Measurements from ENCODE around the gene WHRN. TPM values are rescaled to one million over a fixed set of nuclear protein-coding genes. Genes with fewer than 3 reads are reported as not detected.

Gene WHRN
- total and polyA plus RNA-seq, 9 of the 15 experiments (the other 6 are each of a cell fraction or from before 2014, with no cell fraction given): 0.31 to 14.1 (median 3.0) TPM

DNA sequence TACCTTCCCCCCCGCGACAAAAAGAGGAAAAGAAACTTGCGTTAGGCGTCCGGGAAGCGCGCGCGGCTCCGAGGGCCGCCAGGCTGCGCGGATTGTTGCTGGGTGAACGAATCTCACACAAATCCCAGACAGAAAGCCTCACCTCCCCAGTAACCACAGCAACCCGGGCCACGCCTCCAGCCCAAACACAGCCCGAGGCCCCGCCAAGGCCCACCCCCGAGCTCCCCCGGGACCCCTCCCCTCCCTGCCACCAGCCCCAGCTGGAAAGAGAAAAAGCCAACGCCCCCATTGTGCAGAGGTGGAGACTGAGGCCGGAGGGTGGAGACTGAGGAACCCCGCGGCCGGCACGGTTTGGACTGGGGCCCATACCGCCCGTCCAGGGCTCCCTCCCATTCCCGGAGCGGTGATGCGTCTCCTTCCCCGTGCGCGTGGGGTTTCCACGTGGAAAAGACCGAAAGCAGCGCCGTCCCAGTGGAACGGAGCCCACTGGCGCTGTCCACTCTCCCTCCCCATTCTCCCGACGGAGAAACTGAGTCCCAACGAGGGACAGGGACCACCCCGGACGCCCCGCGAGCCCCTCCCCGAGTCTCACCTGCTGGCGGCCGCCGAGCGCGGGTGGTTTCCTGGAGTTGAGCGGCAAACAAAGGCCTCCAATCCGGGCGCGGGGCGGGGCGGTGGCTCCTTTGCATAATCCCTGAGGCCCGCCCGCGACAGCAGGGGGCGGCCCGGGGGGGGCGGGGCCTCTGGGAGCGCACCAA, 107.2 kb downstream of the WHRN start (continued):
- TF ChIP-seq CHD1 (IDR thresholded peaks at IDR 0.05; ENCODE audit: low read length): no peak
- peak; percentile 24; the same call in 1 of the 2 replicates for TF ChIP-seq EGR1 (conservative IDR thresholded peaks at IDR 0.05)
- peak; percentile 19; the same call in 1 of the 2 replicates for TF ChIP-seq DMBX1 (CRISPR knock-in tag; IDR thresholded peaks at IDR 0.05; ENCODE audit: borderline replicate concordance)
- peak; percentile 66 for TF ChIP-seq SAP30 (IDR thresholded peaks at IDR 0.05; ENCODE audit: borderline replicate concordance, insufficient read depth, low read depth, low read length, poor library complexity, severe bottlenecking)
- peak; percentile 92 for TF ChIP-seq VEZF1 (CRISPR knock-in tag; IDR thresholded peaks at IDR 0.05)
- peak; percentile 39 for TF ChIP-seq FIP1L1 (IDR thresholded peaks at IDR 0.05; ENCODE audit: low read depth, low read length, poor library complexity, severe bottlenecking)
- no peak for TF ChIP-seq ZNF76 (CRISPR knock-in tag; IDR thresholded peaks at IDR 0.05; ENCODE audit: borderline replicate concordance)
- TF ChIP-seq MNT (conservative IDR thresholded peaks at IDR 0.05): peak; percentile 82 to 92
- peak; percentile 62 for TF ChIP-seq ZEB2 (IDR thresholded peaks at IDR 0.05)
- TF ChIP-seq ZBTB7A (IDR thresholded peaks at IDR 0.05; ENCODE audit: borderline replicate concordance, control insufficient read depth, low read depth, low read length): peak; percentile 87
- peak; percentile 39; the same call in 1 of the 2 replicates for TF ChIP-seq TOE1 (IDR thresholded peaks at IDR 0.05; ENCODE audit: borderline replicate concordance)
- no peak for TF ChIP-seq TOE1 (CRISPR knock-in tag; IDR thresholded peaks at IDR 0.05; ENCODE audit: borderline replicate concordance, low read depth)
- peak in 1 of 2 experiments; percentile 76; a peak in 3 of 4 replicates for TF ChIP-seq MAZ (CRISPR knock-in tag; conservative IDR thresholded peaks at IDR 0.05 in 1 of 2, IDR thresholded peaks at IDR 0.05 in 1 of 2)
- TF ChIP-seq NCOA6 (IDR thresholded peaks at IDR 0.05): no peak
- TF ChIP-seq SOX6 (IDR thresholded peaks at IDR 0.05): no peak
- TF ChIP-seq FOXJ2 (tag; IDR thresholded peaks at IDR 0.05): 0 out of 2 replicates have a peak, but pooled peaks have one; percentile 20
- 0 out of 4 replicates have a peak, but pooled peaks of 1 of the 2 experiments have one; percentile 3 for TF ChIP-seq UBTF (IDR thresholded peaks at IDR 0.05; ENCODE audit: borderline replicate concordance in 1 of 2, low read depth in 2 of 2, low read length in 2 of 2)
- TF ChIP-seq SUPT5H (IDR thresholded peaks at IDR 0.05): peak; percentile 63; the same call in 1 of the 2 replicates
- peak; percentile 27 for TF ChIP-seq SMAD1 (IDR thresholded peaks at IDR 0.05; ENCODE audit: low read depth, low read length, partially characterized antibody)
- TF ChIP-seq, protein P1, sequence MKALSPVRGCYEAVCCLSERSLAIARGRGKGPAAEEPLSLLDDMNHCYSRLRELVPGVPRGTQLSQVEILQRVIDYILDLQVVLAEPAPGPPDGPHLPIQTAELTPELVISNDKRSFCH (CRISPR knock-in tag; IDR thresholded peaks at IDR 0.05): no peak
- TF ChIP-seq, protein P1 (tag; IDR thresholded peaks at IDR 0.05): no peak

Measured in K562 (cell line).